SIG-M5 treated with dmso at 0.1 percent for 504 hours (cell line): ENCODE measurements around the gene EYS.
"Not testable (repeated sequence)": the region's sequence is repeated elsewhere in the genome, so short reads cannot be mapped to it uniquely, and the experiment has no call there.

ENCODE experiments used
- DNase-seq: peaks from one replicate; lab custom pipeline; 2025; ENCODE audit not compliant: unreplicated experiment; lab: John Stamatoyannopoulos, UW

Gene EYS

DNA sequence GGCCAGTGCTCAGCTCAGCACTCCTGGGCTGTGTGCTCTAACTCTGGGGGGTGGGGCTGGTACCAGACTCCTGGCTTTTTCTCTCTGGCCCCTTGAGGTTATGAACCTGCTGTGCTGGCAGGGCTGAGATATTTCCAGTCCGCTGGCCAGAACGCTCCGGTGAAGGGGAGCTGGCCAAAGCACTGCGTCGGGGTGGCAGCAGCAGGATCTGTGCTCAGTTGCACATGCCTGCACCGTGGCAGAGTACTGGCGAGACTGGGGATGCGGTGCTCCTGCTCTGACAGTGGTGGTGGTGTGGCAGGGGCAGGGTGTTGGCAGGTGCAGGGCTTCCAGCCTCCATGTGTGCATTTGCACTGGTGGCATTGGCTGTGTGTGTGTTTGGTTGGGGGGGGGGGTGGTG lies 1697.0 kb downstream of the EYS start:
- no peak for DNase-seq

DNA sequence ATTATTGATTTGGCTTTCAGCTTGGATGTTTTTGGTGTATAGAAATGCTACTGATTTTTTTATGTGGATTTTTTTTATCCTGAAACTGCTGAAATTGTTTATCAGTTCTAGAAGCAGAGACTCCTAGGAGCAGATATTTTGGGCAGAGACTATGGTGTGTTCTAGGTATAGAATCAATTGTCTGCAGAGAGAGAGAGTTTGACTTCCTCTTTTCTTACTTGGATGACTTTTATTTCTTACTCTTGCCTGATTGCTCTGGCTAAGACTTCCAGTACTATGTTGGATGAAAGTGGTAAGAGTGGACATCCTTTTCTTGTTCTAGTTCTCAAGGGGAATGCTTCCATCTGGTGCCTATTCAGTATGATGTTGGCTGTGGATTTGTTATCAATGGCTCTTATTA lies 1700.8 kb downstream of the EYS start:
- no peak for DNase-seq

DNA sequence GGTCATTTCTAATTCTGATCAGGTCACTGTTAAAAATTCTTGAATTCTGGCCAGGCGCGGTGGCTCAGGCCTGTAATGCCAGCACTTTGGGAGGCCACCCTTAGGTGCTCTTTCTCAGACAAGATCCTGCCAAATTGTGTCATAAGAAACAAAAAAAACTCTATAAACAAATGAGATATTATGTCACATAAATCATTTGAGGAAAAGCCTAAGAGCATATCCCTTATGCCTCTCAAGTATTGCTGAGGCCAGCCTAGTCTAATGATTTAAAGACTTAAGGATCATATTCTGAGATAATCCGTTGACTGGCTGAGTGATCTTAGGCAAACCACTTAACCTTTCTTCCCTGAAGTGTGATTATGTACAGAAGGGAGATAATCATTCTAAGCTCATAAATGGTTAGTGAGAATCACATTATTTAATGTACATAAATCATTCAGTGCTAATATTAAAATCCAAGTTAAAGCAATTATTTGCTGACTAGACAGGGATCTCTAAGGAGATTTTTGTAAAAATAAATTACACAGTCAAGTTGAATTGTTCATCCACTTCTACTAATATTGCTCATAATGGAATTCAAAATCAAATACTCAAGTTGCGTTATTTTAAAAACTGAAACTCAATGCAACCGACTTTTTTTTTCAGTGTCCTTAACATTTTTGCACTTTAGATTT lies 1706.1 kb downstream of the EYS start:
- no peak for DNase-seq

DNA sequence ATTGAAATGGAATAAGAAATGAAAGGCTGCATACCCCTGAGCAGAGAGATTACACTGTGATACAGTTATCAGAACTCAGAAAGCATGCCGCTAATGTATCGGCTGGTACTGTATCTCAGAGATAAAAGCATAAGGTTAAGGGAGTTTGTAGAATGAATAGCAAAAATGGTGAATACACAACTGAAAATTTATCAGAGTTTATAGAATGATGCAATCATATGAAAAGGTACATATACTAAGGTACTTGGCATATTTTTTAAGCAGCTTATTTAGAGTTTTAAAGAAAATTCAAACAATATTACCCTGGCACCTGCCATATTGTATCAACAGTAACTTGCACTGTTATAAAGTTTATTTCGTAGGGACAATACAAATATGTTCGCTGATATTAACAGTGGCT lies 1707.4 kb downstream of the EYS start:
- no peak for DNase-seq

DNA sequence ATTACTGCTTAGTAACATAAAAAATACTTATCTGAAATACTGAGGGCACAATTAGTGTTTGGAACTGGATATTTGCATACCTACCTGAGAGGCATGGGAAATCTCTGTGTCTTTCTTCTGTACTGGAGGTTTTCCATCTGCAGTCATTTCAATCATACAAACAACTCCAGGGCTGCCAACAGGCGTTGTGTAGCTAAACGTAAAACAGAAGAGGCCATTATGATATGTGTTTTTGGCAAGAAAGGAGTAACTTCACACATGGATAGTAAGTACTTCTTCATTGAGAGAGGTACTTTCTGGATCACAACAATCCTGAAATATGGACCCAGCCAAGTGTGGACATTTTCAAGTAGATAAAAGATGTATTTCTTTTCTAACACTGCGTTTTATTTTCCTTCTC lies 1708.0 kb downstream of the EYS start:
- no peak for DNase-seq

DNA sequence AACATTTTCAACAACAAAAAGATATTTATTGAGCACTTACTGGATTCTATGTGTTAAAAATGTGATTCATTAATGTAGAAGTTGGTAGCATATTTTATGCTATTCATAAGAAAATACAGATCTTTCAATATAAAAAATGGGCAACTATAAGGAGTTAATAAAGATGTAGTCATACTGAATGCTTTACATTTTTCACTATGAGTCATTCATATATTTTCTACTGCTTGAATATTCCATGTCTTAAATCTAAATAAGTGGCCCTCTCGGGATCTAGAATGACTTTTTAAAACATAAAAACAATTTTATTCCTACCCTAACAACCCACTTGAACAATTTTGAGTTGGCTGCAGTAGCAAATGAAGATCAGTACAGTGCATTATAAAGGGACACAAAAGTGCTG lies 1709.3 kb downstream of the EYS start:
- DNase-seq = no peak

DNA sequence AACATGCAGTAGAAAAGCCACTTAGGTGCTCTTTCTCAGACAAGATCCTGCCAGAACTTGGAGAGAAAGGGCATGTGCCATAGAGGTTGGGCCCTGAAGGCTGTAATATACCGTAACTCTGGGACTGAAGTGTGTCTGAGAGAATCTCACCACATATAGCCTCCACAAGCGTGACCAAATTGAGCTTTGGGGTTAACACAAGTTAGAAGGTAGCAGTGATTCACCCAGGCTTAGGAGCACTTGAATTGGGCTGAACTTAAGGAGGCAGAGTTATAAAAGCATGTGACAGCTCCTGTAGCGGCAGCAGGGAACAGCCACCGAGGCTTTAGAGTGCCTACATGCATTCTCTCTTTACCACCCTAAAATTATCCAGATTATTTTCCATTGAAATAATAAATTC lies 1709.8 kb downstream of the EYS start:
- no peak for DNase-seq

DNA sequence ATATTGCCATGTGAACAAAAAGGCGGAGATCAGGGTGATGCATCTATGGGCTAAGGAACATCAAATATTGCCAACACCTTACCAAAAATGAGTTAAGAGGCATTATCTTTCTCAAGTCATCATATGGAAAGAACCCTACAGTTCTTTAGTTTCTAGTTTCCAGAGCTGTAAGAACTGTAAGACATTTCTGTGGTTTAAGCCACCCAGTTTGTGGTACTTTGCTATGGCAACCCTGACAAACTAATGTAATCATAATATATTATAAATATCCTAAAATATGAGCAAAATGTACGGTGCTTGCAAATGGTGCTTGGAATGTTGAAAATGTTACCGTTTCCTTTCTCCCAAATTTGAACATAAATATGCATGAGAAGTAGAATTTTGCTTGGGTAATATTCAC lies 1721.8 kb downstream of the EYS start:
- DNase-seq = no peak

DNA sequence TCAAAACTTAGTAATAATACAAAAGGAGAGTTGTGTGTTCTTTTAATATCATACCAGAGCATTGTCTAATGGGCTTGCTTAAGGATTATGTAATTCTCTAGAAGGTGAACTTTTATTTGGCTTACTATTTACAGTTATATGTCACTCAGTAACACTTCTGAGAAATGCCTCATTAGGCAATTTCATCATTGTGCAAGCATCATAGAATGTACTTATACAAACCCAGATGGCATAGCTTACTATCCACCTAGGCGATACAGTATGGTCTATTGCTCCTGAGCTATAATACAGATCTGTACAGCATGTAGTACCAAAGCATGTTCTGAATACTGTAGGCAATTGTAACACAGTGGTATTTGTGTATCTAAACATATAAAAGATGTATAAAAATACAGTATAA lies 1731.3 kb downstream of the EYS start:
- DNase-seq = no peak

DNA sequence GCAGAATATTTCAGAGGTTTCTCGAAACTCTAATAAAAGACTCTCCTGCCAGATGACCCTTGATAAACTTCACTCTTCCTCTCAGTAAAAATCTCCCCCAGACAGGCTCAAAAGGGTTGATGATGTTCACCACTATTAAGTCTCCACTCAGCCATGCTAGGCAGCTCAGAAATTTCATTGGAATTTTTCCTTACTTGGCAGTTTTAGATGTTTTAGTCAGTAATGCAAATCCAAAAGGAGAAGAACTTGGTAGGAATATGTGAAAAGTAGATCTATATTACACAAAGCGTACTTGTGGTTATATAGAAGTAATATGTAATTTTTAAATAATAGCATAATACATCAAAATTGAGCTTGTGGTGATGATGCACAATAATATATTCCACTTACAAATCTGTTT lies 1738.4 kb downstream of the EYS start:
- no peak for DNase-seq

DNA sequence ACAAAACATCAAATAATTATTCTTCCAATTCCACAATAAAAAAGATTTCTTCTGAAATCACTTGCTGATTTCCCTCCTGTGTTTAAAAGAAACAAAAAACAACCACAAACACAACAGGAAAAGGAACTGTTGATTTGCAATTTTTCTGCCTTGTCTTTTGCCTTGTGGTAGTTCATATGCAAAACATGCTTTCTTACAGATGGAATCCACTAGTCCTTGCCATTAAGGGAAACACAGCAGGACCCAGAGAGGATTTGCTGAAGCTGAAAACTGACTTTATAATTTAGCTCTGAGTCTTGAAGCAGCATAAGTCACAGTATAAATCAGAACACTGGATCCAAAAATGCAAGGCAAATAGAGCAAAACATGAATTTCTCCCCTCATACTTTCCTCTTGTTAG lies 1742.7 kb downstream of the EYS start:
- no peak for DNase-seq

DNA sequence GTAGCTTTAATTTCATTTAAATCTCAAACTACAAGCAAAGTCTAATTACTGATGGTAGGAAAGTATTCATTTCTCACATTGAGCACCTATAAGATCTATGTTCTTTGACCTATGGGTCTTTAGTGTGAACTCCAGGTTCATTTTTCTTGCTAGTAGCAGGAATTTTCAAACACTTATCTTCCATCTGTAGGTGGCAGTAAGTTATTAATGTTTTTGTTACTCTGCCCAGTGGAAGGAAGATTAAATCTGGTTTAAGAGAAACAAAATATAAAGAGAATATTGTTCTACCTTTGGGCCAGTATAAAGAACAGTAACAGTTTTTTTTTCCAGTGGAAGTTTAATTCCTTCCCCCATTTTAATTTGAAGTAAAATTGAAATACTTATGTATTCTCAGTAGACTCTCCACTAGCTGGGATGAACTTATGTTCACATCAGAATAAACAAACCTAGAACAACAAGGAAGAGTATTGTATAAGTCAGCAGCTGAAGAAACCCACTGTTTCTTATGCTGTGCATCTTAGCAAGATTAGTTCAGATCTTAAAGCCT lies 1743.2 kb downstream of the EYS start:
- no peak for DNase-seq

DNA sequence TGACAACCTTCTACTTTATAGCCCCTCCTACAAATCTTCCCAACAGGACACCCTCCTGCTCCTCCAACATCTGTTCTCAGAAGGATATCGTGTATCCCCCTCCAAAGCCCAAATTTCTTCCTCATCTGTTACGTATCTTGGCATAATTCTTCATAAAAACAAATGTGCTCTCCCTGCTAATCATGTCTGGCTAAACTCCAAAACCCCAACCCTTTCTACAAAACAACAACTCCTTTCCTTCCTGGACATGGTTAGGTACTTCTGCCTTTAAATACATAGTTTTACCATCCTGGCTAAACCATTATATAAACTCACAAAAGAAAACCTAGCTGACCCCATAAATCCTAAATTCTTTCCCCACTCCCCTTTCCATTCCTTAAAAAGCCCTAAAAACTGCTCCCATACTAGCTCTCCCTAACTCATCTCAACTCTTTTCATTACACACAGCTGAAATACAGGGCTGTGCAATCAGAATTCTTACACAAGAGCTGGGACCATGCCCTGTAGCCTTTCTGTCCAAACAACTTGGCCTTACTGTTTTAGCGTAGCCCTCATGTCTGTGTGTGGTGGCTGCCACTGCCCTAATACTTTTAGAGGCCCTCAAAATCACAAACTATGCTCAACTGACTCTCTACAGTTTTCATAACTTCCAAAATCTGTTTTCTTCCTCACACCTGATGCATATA lies 1753.5 kb downstream of the EYS start:
- DNase-seq = not testable (repeated sequence)

DNA sequence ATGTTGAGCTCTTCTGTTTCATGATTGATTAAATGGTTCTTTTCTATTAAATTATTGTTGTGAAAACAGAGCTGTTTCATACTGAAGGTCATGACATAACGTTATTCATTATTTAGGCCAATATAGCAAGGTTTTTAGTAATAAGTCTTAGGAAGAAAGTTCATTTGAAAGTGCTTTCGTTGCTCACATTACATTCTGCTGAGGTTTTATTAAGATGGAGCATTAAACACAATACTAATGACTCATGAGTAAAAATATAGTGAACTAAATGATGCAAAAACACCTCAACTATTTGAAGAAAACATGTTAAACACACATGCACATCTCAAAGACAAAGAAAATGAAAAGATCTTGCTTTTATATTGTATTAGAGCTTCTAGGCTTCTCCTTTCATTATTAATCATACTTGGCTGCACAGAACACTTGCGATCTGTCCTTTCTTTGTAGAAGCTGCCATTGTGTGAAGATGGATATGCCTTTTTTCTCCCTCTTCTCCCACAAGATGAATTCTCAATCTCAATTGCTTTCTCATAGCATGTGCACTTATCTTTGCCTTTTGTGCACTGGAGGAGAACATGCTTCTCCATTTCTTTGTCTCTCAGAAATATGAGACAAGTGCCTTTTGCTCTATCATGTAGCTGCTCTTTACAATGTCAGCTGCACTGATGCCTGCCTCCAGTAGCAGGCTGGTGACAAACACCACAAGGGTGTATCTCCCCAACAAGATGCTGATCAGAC lies 1759.1 kb downstream of the EYS start:
- DNase-seq = no peak

DNA sequence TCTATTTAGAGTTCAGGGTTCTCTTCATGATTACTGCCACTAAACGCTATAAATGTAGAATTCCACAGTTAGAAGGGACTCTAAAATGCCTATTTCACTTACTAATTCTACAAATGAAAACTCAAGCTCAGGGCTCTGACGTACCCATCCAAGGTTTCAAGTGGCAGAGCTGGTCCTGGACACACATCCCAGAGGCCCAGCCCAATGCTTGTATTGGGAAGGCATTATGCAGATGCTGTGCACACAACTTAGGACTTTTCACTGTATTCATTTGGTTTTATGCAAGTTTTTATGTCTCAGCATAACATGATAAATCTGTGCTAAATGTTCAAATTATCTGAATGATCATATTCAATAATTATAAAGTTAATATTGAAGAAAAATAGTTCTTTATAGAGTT lies 1761.0 kb downstream of the EYS start:
- DNase-seq = no peak

DNA sequence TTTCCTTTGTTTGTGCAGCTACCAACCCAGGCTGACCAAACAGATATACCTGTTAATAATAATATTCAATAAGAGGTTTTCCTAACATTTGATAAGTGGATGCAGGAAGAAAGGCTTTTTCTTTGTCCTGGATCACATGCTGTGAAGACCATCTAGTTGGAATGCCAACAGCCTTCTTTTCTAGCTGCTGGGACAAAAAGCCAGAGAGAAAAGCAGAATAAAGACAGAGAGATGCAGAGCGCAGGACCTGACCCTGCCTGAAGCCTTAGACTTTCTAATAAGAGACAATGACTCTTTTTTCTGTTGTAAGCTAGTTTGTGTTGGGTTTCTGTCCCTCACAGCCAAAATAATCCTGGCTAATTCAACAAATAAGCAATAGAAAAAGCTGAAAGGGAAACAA lies 1763.2 kb downstream of the EYS start:
- DNase-seq = no peak

DNA sequence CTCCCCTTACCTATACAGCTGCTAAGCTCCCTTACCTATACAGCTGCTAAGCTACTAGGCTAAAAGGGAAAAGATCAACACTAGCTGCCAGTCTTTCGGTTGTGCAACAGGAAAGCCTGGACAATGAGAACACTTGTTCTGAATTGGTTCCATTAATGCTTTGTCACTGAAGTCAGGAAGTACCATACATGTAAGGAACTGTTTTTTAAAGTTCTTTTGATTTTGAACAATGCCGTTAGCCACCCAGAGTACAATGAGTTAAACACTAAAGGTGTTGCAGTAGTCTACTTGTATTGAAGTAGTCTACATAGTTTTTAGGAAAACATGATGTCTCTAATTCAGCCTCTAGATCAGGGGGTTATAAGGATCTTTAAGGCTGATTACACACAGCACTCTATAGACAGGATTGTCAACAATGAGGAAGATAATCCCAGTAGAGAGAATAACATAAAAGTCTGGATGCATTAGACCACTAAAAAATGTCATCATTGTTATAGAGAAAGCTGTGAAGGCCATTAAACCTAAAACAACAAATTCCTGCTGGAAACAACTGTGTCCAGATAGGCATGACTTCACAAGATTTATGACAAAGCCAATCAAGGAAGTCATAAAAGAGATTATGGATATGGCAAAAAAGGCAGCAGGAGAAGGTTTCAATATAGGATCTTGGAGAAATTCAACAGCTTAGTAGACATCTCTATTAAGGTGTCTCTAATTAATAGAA lies 1765.1 kb downstream of the EYS start:
- no peak for DNase-seq

DNA sequence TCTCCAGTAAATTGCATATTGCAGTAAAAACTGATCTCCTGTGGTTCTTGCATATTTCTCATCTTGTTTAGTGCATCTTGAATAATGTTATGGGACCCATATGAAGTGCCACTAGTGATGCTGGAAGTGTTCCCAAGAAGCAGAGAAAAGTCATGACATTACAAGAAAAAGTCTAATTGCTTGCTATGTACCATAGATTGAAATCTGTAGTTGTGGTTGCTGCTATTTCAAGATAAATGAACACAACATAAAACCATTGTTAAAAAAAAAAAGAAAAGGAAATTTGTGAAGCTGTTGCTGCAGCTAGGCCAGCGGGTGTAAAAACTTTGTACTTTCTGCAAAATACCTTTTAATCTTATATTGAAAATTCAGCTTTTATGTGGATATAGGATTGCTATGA lies 1767.0 kb downstream of the EYS start:
- DNase-seq = no peak

DNA sequence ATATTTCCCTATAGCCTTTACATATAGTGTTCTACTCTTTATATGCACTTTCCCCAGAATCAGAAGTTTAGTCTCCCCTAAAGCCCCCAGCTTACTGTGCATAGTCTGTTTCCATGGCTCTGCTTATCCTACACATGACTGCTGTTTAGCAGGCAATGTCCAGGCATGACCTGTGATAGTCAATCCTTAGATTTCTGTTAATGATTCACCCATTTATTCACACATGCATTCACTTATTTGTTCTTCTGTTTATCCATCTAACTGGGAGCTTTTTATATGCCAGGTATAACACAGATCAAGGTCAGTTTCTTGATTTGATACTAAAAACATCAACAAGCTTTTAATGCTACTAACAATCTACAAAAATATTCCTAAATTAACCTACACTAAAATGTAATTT lies 1770.6 kb downstream of the EYS start:
- DNase-seq = no peak

DNA sequence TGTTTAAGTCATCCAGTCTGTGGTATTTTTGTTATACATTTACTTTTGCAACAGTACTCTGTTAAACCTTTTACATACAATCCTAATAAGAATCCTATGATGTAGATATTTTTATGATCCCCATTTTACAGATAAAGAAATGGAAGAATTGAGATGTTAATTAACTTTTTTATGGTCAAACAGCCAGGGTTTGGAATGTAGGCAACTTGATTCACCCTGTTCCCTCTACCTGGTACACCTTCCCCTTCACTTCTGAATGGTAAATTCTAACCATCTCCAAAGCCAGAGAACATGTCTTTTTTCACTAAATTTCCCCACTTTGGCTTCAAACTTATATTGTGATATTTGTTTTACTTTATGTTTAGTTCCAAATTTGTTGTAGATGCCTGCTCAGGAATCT lies 1771.3 kb downstream of the EYS start:
- DNase-seq = no peak

DNA sequence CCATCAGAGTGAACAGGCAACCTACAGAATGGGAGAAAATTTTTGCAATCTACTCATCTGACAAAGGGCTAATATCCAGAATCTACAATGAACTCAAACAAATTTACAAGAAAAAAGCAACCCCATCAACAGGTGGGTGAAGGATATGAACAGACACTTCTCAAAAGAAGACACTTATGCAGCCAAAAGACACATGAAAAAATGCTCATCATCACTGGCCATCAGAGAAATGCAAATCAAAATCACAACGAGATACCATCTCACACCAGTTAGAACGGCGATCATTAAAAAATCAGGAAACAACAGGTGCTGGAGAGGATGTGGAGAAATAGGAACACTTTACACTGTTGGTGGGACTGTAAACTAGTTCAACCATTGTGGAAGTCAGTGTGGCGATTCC lies 1773.1 kb downstream of the EYS start:
- DNase-seq = not testable (repeated sequence)
